GM21619 (cell line): ENCODE measurements around the gene CYP2W1.
"Not testable (repeated sequence)": the region's sequence is repeated elsewhere in the genome, so short reads cannot be mapped to it uniquely, and the experiment has no call there.

Experiments
- ATAC-seq: cut with Tn5 transposase; IDR thresholded peaks from one replicate; pipeline ENCODE4 v1.9.1; 2021; ENCODE audit not compliant: unreplicated experiment

Gene CYP2W1, protein sequence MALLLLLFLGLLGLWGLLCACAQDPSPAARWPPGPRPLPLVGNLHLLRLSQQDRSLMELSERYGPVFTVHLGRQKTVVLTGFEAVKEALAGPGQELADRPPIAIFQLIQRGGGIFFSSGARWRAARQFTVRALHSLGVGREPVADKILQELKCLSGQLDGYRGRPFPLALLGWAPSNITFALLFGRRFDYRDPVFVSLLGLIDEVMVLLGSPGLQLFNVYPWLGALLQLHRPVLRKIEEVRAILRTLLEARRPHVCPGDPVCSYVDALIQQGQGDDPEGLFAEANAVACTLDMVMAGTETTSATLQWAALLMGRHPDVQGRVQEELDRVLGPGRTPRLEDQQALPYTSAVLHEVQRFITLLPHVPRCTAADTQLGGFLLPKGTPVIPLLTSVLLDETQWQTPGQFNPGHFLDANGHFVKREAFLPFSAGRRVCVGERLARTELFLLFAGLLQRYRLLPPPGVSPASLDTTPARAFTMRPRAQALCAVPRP

GRCh38 chr7:983004-983615 lies at the start of gene CYP2W1:
TSS of gene CYP2W1 (plus strand) at chr7:983181. CDS start at chr7:983212, 31 bp downstream.
- no peak for ATAC-seq

GRCh38 chr7:934469-935163 lies 48.4 kb upstream of the CYP2W1 start:
- no peak for ATAC-seq

DNA sequence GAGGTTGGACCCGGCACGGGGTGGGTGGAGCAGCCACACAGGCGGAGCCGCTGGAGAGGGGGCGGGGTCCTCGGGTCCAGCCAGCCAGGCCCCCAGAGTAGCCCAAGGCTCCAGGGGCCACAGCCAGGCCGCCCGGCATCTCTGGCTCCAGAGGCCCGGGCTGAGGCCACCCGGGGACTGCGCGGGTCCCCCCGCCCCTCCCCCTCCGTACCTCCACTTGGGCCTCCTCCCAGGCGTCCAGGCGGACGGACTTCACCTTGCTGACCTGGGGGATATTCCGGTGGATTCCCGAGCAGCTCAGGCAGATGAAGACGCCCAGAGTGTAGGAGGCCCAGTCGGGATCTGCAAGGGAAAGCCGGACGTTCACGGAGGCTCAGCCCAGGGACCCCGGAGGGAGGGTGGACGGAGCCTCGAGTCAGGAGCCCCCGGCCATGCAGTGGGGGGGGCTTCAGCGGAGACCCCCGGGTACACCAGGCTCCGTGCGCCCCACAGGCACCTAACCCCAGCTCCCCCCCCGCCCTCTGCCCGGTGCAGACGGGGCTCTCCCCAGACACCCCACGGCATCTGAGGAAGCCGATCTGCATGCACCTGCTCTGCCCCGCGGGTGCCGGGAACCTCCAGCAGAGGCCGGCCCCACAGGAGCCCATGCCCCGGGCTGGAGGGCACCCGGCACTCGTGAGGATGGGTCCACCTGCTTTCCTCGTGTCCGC lies 47.7 kb upstream of the CYP2W1 start:
- ATAC-seq, result no peak

DNA sequence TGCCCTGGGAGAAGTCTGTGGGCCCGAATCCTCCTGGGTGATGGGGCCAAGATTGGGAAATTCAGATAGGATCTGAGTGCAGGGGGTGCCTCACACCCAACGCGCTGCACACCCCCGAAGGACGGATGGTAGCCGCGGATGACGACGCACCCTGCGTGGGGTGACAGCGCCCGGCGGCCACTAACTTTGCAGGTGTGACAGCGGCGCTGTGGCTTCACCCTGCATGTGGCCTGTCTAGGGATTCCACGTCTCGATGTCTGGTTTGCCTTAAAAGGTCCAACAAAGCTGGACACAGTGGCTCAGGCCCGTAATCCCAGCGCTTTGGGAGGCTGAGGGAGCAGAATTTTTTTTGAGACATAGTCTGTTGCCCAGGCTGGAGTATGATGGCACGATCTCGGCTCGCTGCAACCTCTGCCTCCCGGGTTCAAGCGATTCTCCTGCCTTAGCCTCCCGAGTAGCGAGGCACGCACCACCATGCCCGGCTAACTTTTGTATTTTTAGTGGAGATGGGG lies 47.1 kb upstream of the CYP2W1 start:
- ATAC-seq, result no peak

GRCh38 chr7:936386-937054 lies 46.5 kb upstream of the CYP2W1 start:
- peak; percentile 83 for ATAC-seq

DNA sequence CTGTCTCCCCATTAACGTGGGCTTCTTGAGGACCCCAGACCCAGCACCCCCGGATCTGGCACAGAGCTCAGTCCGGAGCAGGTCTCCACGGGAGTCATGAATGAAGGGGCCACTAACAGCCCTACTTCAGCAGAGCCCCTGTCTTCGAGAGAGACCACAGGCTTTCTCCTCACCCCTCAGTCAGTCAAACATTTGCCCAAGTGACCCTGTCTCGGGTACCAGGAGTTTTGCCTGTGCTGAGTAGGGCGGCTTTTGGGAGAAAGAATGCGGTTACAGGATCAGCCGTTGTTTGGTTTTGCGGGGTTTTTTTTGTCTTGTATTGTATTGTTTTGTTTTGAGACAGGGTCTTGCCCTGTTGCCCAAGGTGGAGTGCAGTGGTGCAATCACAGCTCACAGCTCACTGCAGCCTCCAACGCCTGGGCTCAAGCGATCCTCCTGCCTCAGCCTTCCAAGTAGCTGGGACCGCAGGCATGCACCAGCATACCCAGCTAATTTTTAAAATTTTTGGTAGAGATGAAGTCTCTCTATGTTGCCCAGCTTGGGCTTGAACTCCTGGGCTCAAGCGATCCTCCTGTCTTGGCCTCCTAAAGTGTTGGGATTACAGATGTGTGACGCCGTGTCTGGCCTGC lies 45.0 kb upstream of the CYP2W1 start:
- ATAC-seq, result no peak

DNA sequence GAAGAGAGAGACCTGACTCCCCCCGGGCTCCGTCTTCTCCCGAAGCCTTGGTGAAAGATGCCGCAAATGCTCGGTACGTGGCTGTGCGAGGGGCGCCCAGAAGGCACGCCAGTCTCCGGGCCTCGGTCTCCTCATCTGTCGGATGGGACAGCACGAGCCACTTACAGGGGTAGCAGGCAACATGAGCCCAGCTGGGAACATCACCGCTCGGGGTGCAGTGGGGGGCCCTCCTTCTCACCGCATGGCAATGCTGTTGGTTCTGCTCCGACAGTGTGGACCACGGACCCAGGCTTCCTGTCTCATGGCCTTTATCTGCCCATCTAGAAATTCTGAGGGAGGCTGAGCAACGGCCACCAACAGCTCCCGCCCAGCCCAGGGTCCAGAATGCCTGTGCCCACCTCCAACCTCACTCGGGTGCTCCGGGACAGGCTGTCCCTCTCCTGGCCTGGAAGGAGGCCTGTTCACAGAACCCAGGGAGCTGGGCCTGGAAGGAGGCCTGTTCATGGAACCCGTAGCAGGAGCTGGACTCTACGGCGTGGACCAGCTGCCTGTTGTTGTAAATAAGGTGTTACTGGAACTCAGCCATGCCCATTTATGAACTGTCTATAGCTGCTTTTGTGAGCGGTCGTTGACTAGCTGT lies 44.3 kb upstream of the CYP2W1 start:
- ATAC-seq, result no peak

DNA sequence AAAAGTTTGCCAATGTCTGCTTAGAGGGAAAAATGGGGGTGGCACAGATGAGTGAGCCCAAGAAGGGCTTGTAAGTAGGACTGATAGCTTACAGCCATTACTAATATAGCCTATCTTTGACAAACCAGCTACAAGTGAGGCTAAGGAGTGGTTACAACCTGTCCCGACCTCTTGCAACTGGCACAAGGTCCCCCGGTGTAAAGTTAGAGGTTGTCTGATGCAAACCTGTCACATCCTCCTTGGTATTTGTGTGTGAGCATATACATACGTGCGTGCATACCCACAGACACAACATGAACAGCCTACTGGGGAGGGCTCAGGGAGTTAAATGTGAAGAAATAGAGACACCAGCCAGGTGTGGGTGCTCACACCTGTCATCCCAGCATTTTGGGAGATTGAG lies 43.1 kb upstream of the CYP2W1 start:
- no peak for ATAC-seq

DNA sequence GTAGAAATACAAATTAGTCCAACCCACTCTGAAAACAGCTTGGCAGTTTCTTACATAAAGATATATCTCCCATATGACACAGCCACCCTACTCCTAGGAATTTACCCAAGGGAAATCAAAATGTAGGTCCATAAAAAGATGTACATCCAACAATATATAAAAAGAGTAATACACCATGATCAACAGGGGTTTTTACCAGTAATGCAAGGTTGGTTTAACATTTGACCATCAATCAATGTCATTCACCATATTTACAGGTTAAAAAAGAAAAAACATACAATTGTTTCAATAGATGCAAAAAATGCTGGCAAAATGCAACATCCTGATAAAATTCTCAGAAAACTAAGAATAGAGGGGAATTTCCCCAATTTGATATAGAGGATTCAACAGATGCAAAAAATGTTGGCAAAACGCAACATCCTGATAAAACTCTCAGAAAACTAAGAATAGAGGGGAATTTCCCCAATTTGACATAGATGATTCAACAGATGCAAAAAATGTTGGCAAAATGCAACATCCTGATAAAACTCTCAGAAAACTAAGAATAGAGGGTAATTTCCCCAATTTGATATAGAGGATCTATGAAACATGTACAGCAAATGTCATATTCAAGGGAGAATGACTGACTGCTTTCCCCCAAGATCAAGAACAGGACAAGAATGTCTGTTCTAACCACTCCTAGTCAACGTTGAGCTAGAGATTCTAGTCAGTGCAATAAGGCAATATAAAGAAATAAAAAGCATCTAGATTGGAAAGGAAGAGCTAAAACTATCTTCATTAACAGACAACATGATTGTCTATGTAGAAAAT lies 42.2 kb upstream of the CYP2W1 start:
- no peak for ATAC-seq

DNA sequence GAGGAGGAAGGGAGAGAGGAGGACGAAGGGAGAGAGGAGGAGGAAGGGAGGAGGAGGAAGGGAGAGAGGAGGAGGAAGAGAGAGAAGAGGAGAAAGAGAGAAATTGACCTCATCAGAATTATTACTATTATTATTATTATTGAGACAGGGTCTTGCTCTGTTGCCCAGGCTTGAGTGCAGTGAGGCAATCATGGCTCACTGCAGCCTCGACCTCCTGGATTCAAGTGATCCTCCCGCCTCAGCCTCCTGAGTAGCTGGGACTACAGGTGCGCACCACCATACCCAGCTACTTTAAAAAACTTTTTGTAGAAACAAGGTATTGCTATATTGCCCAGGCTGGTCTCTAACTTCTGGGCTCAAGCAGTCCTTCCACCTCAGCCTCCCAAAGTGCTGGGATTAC lies 39.2 kb upstream of the CYP2W1 start:
- ATAC-seq, result not testable (repeated sequence)

DNA sequence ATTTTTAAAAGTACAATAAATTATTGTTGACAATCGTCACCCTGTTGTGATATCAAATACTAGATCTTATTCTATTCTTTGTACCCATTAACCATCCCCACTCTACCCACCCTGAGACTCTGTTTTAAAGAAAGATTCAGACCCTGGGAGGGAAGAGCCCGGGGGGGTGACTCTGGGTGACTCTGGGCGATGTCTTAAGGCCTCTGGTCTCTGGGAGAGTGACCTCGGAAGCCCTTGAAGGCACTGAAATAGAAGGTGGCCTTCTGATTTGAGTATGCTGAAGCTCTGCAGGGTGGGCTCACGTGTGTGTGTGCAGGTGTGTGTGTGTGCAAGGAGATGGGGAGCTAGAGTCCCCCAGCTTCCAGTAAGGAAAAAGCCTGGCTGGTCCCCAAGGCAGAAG lies 38.2 kb upstream of the CYP2W1 start:
- no peak for ATAC-seq

GRCh38 chr7:945147-945555 lies 37.8 kb upstream of the CYP2W1 start:
- no peak for ATAC-seq

DNA sequence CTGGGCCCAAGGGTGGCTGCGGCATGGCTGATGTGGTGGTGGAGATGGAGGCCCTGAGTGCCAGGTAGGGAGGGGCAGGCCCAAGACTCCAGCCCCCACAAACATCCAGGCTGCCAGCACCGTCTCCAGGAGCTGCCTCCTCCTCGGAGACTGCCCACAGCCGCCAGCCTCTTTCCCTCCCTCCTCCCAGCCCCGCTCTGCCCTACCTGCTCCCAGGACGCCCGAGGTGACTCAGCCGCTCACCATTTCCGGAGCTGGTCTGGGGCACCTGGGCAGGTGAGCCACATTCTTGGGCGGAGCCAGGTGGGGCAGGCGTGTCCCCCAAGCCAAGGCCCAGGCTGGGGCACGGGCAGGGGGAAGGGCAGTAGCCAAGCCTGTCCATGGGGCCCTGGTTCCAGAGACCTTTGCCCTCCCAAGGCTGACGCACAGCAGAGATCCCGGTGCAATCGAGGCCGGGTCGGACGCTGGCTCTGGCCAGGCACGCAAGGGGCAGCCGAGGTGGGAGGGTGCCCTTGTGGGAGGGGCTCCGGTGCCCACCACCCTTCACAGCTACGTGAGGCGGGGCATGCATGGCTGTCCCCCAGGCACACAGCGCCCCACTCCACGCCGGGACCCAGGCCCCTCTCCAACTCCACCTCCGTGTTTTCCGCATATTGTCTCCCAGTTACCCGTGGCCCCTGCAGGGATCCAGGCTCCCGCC lies 37.3 kb upstream of the CYP2W1 start:
- no peak for ATAC-seq

DNA sequence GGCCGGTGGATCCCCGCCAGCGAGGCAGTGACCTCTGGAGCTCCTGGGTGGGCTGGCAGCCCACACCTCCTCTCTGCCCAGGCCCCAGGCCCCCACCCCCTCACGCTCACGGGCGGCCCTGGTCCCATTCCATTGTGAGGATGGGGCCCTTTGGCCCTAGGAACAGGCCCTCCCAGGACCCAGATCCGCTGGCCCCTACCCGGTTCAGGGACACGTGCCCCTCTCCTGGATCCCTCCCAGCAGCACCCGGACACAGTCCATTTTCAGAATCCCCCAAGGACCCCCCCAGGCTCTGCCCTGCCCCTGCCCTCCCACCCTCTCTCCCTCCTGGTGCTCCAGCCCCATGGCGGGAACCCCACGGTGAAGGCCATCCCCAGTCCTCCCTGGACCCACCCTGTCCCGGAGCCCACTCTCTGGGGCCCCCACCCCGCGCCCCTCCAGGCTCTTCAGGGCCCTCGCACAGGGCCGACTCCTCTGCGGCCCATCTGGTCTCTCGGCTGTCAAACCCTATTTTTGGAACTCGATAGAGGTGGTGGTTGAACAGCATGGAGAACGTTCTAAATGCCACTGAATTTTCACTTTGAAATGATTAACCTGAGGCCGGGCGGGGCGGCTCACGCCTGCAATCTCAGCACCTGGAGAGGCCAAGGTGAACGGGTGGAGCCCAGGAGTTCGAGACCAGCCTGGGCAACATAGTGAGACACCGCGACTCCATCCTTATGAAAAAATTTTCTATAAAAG lies 36.6 kb upstream of the CYP2W1 start:
- no peak for ATAC-seq

- no peak for ATAC-seq
Observed at GRCh38 chr7:947391-948210, 35.4 kb upstream of the CYP2W1 start.
